SK-N-SH (cell line): ENCODE measurements around the gene FOXP2. TPM values are rescaled to one million over a fixed set of nuclear protein-coding genes. Genes with fewer than 3 reads are reported as not detected.

Experiments
- CTCF ChIA-PET: fragments of 300-600, 350-600 bp; formaldehyde crosslinking; extraction: SDS; loops from one replicate; lab custom pipeline; 2021; lab: Yijun Ruan, JAX
- POLR2A ChIA-PET: fragments of 350-600 bp; sonication (Branson Sonifier 250); formaldehyde crosslinking; extraction: SDS; loops from one replicate; lab custom pipeline; 2020; ENCODE audit warnings: antibody characterized with exemption, inconsistent platforms; lab: Yijun Ruan, JAX
- DNase-seq: peaks from one replicate; pipeline ENCODE4 v3.0.0; 2012
- H2AFZ ChIP-seq: fragments of 200-600 bp; sonication (generic); 2 replicates; pipeline ENCODE4 v1.8.1; 2016; ENCODE audit warnings: antibody characterized with exemption, mild to moderate bottlenecking, low read depth
- H3F3A ChIP-seq: fragments of 200-600 bp; sonication (generic); replicated peaks from 2 replicates; pipeline ENCODE3; 2016; ENCODE audit warnings: antibody characterized with exemption, mild to moderate bottlenecking; ENCODE audit not compliant: insufficient read depth
- H3K27ac ChIP-seq, 2 experiments: fragments of 200-500 bp in 1 of 2; fragments of 200-600 bp in 1 of 2; sonication (Bioruptor generic) in 1 of 2; sonication (generic), shearing (Covaris generic) in 1 of 2; 2 replicates each; pipeline versions ENCODE4 v1.5.1 to v1.6.1; 2014 to 2016; ENCODE audit warnings: low read depth in 2 of 2, inconsistent platforms in 1 of 2, low read length in 1 of 2, mild to moderate bottlenecking in 1 of 2, mixed read lengths in 1 of 2
- H3K27me3 ChIP-seq: fragments of 200-600 bp; sonication (generic), shearing (Covaris generic); 2 replicates; pipeline ENCODE4 v1.6.1; 2016; ENCODE audit warnings: mixed run types; ENCODE audit not compliant: insufficient read depth
- H3K36me3 ChIP-seq, 2 experiments: fragments of 200-500 bp in 1 of 2; fragments of 200-600 bp in 1 of 2; sonication (Bioruptor generic) in 1 of 2; sonication (generic) in 1 of 2; replicated peaks in 1 of 2; 2 replicates each; pipeline versions ENCODE3 to v1.5.1; 2014 to 2016; ENCODE audit warnings: low read length in 1 of 2, mild to moderate bottlenecking in 1 of 2; ENCODE audit not compliant: insufficient read depth in 2 of 2, control insufficient read depth in 1 of 2
- H3K4me1 ChIP-seq, 2 experiments: fragments of 200-500 bp in 1 of 2; fragments of 200-600 bp in 1 of 2; sonication (Bioruptor generic) in 1 of 2; sonication (generic), shearing (Covaris generic) in 1 of 2; 2 replicates each; pipeline versions ENCODE4 v1.5.1 to v1.6.1; 2014 to 2016; ENCODE audit warnings: low read depth in 1 of 2, low read length in 1 of 2, mixed run types in 1 of 2; ENCODE audit not compliant: insufficient read depth in 2 of 2, control insufficient read depth in 1 of 2
- H3K4me2 ChIP-seq: fragments of 200-600 bp; sonication (generic), shearing (Covaris generic); 2 replicates; pipeline ENCODE4 v1.6.1; 2017; ENCODE audit warnings: mixed run types
- H3K4me3 ChIP-seq, 2 experiments: fragments of 200-500 bp in 1 of 2; fragments of 200-600 bp in 1 of 2; sonication (Bioruptor generic) in 1 of 2; sonication (generic), shearing (Covaris generic) in 1 of 2; 2 replicates each; pipeline versions ENCODE4 v1.5.1 to v1.8.1; 2014 to 2016; ENCODE audit warnings: low read depth in 2 of 2, inconsistent platforms in 1 of 2, low read length in 1 of 2, mild to moderate bottlenecking in 1 of 2, mixed read lengths in 1 of 2, moderate library complexity in 1 of 2
- H3K79me2 ChIP-seq: fragments of 200-600 bp; sonication (generic); 2 replicates; pipeline ENCODE4 v1.8.1; 2017; ENCODE audit warnings: mild to moderate bottlenecking; ENCODE audit not compliant: insufficient read depth
- H3K9ac ChIP-seq: fragments of 200-600 bp; sonication (generic); 2 replicates; pipeline ENCODE4 v1.6.1; 2017; ENCODE audit warnings: mixed run types
- H3K9me2 ChIP-seq: fragments of 200-600 bp; sonication (generic); 2 replicates; pipeline ENCODE4 v1.6.1; 2017; ENCODE audit warnings: mixed run types
- H3K9me3 ChIP-seq: fragments of 200-600 bp; sonication (generic); 2 replicates; pipeline ENCODE4 v1.6.1; 2017; ENCODE audit warnings: mixed run types, mild to moderate bottlenecking, moderate library complexity
- H4K20me1 ChIP-seq: fragments of 200-600 bp; sonication (generic); 2 replicates; pipeline ENCODE4 v1.6.1; 2017; ENCODE audit warnings: mild to moderate bottlenecking, mixed run types; ENCODE audit not compliant: insufficient read depth
- CHD2 ChIP-seq: fragments of 150-350 bp; IDR thresholded peaks from 2 replicates; pipeline ENCODE4 v1.6.1; 2018; ENCODE audit warnings: low read length; ENCODE audit not compliant: partially characterized antibody
- CTCF ChIP-seq: fragments of 200-600 bp; sonication (generic); IDR thresholded peaks from 2 replicates; pipeline ENCODE4 v1.6.1; 2017; ENCODE audit warnings: antibody characterized with exemption, mild to moderate bottlenecking, moderate library complexity
- FOSL2 ChIP-seq: IDR thresholded peaks from 2 replicates; pipeline ENCODE4 v1.4.0; 2012; ENCODE audit warnings: low read depth, mild to moderate bottlenecking, moderate library complexity, borderline replicate concordance
- GABPA ChIP-seq: IDR thresholded peaks from 2 replicates; pipeline ENCODE4 v1.4.0; 2012; ENCODE audit warnings: low read depth, mild to moderate bottlenecking
- GATA2 ChIP-seq: sonication (generic); formaldehyde crosslinking; IDR thresholded peaks from 2 replicates; pipeline ENCODE4 v1.5.0; 2020; ENCODE audit warnings: mild to moderate bottlenecking, missing genetic modification reagents
- JUND ChIP-seq: IDR thresholded peaks from 2 replicates; pipeline ENCODE4 v1.4.0; 2012
- MAX ChIP-seq: IDR thresholded peaks from 2 replicates; pipeline ENCODE4 v1.4.0; 2012; ENCODE audit warnings: low read depth
- NFIC ChIP-seq: IDR thresholded peaks from 2 replicates; pipeline ENCODE4 v1.4.0; 2012; ENCODE audit warnings: borderline replicate concordance
- SMC3 ChIP-seq: IDR thresholded peaks from 2 replicates; pipeline ENCODE4 v1.6.1; 2012; ENCODE audit warnings: low read depth, low read length, improper control_type of control experiment
- TAF1 ChIP-seq: IDR thresholded peaks from 2 replicates; pipeline ENCODE4 v1.6.1; 2012; ENCODE audit warnings: low read depth, mild to moderate bottlenecking, low read length, moderate library complexity, borderline replicate concordance
- TEAD4 ChIP-seq: IDR thresholded peaks from 2 replicates; pipeline ENCODE4 v1.4.0; 2012; ENCODE audit warnings: mild to moderate bottlenecking, borderline replicate concordance; ENCODE audit not compliant: insufficient read depth
- USF2 ChIP-seq: fragments of 150-350 bp; IDR thresholded peaks from 2 replicates; pipeline ENCODE4 v1.6.1; 2017; ENCODE audit warnings: antibody characterized with exemption, low read length, low read depth, borderline replicate concordance
- YY1 ChIP-seq: IDR thresholded peaks from 2 replicates; pipeline ENCODE4 v1.4.0; 2012; ENCODE audit warnings: low read depth, mild to moderate bottlenecking
- WGBS: methylation state at CpG from one replicate; pipeline ENCODE4 v1.1.6; 2017; ENCODE audit warnings: low lambda C conversion rate; 5-methylcytosine and 5-hydroxymethylcytosine counted together
- polyA plus RNA-seq, 3 experiments: library from polyadenylated mRNA; depleted of rRNA; stranded (reverse); fragments of >200 nt; gene quantifications; 2 replicates each; pipeline ENCODE4 v1.2.3, GENCODE V29; 2012

FOXP2 gene
- polyA plus RNA-seq, 1 of the 3 experiments (the other 2 are of a cell fraction) = not detected

GRCh38 chr7:114502454-114503254, 88.0 kb downstream of the FOXP2 start:
- ChIA-PET CTCF (no interaction called here), POLR2A (no interaction called here)
- H3F3A ChIP-seq = no peaks in the 10 kb centered on the region
- no peak overlapping the region for H3K4me3 ChIP-seq
- no peaks in the 10 kb centered on the region for H4K20me1 ChIP-seq
- H3K9me3 ChIP-seq = no peaks in the 10 kb centered on the region
- no peaks in the 10 kb centered on the region for H3K36me3 ChIP-seq
- no peak overlapping the region for H3K9ac ChIP-seq
- H3K27ac ChIP-seq = no peak overlapping the region
- WGBS = 1% methylated on average over 5 of the region's 5 CpGs
- H3K4me1 ChIP-seq = no peaks in the 10 kb centered on the region; a peak in 1 of 4 replicates
- H2AFZ ChIP-seq = no peak overlapping the region
- H3K4me2 ChIP-seq = no peak overlapping the region
- H3K27me3 ChIP-seq = no peaks in the 10 kb centered on the region
- H3K79me2 ChIP-seq = no peaks in the 10 kb centered on the region
- TF ChIP-seq FOSL2 (no peak), USF2 (no peak), TAF1 (no peak)
- no peak for DNase-seq
- 0 out of 2 replicates have a peak, but pooled peaks cover 4% of the 10 kb centered on the region for H3K9me2 ChIP-seq

- Histone ChIP-seq H3K27ac (no peak overlapping the region), H3K79me2 (no peaks in the 10 kb centered on the region), H3K4me3 (no peak overlapping the region), H3K9ac (no peak overlapping the region), H3K4me2 (no peak overlapping the region), H3K9me3 (no peaks in the 10 kb centered on the region), H3K4me1 (no peaks in the 10 kb centered on the region; a peak in 1 of 4 replicates), H3K36me3 (no peaks in the 10 kb centered on the region), H3K27me3 (no peaks in the 10 kb centered on the region), H3F3A (no peaks in the 10 kb centered on the region), H3K9me2 (0 out of 2 replicates have a peak, but pooled peaks cover 4% of the 10 kb centered on the region), H2AFZ (no peak overlapping the region), H4K20me1 (no peaks in the 10 kb centered on the region)
- CTCF ChIA-PET = no interaction called here
- 6% methylated on average over 1 of the region's 1 CpG for WGBS
- no peak for DNase-seq
- POLR2A ChIA-PET = no interaction called here
- TF ChIP-seq CTCF = no peak
- TF ChIP-seq TAF1 = no peak
- no peak for TF ChIP-seq CHD2
- no peak for TF ChIP-seq GABPA
- TF ChIP-seq TEAD4 = no peak
- no peak for TF ChIP-seq USF2
- no peak for TF ChIP-seq YY1
- no peak for TF ChIP-seq MAX
- TF ChIP-seq JUND = no peak
- TF ChIP-seq SMC3 = no peak
- no peak for TF ChIP-seq GATA2 (CRISPR knock-in tag)
- no peak for TF ChIP-seq NFIC
These were observed 90.0 kb downstream of the FOXP2 start for GRCh38 chr7:114504586-114504985.
